ENCODE results near the gene MGME1.

MGME1 gene

DNA sequence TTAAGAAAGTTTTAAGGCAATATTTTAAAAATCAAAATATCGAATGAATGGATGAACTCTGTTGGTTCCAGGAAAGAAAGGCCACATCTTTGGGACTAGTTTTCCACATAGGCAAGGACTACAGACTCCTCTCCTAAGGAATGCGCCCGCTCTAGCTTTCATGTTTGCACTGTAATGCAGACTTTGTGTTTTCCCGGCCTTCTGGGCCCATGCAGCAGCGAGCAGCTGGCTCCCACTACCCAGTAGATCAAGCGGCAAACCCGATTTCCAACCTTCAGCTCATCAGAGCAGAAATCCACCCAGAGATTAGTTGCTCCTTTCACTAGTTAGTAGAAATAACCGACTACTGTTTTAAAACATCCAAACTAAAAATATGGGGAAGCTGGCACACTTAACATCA, 61.2 kb downstream of the MGME1 start:
- DNase-seq, result no peak

GRCh38 chr20:18031050-18031449, 62.2 kb downstream of the MGME1 start:
- no peak for DNase-seq

- DNase-seq, result no peak
Observed at GRCh38 chr20:18031888-18032509, 63.2 kb downstream of the MGME1 start.

- no peak for DNase-seq
Observed at GRCh38 chr20:18032977-18033892, 64.4 kb downstream of the MGME1 start.

DNA sequence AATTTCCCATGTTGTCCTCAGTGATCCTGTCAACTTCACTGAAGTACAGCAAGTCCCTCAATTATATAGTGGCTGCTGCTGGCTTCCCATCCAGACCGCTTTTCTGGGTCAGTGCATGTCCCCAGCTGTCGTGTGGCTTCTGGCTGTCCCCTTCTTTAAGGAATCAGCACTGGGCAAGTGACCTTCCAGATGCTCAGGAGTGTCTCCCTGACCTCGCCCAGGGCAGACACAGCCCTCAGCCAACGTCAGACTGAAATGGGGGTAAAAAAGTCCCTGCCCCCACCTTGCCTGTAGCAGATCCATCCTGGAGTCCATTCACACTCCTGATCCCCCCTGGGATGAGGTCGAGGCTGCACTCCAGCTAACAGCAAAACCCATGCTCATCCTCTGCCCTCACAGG, 65.2 kb downstream of the MGME1 start:
- DNase-seq, result no peak

GRCh38 chr20:18039063-18039462, 70.2 kb downstream of the MGME1 start:
- DNase-seq, result no peak

Data from activated CD4-positive, alpha-beta T cell treated with anti-CD3 and anti-CD28 coated beads for 4 hours (primary cell).